CD4-positive, alpha-beta T cell treated with Interleukin-17A for 1 hour (primary cell): Measurements from ENCODE around the gene LAMC3.

ENCODE experiments used
- DNase-seq: peaks from one replicate; pipeline ENCODE4 v3.0.0-alpha.2; 2020

LAMC3 gene

DNA sequence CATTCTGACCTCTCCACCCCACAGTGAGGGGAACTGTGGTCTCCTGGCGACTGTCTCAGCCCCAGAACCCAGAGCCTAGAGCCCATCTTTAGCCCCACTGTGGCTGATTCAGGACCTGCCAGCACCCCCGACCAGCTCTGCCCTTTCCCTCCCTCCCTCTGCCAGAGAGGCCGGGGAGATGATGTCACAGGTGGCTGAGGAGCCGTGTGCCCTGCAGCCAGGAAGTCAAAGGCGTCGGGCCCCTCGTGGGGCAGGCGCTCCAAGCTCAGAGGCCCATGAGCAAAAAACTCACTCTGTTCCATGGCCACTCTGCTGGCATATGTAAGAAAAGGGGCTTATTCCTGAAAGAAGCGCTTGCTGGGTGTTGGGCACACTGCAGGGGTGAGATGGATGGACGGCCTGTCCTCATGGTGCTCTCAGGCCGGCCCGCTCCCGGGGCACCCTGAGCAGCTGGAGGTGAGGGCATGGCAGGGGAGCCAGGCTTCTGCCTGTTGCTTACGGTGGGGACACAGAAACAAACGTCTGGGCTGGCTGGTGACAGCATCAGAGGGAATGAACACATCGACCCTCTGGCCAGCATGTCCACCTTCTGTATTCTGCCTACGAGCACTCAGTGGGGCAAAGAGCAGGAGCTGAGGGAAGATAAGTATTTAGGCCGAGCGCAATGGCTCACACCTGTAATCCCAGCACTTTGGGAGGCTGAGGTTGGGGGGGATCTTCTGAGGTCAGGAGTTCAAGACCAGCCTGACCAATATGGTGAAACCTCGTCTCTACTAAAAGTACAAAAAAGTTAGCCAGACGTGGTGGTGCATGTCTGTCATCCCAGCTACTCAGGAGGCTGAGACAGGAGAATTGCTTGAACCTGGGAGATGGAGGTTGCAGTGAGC is 41.1 kb downstream of the LAMC3 start:
- DNase-seq = no peak

DNA sequence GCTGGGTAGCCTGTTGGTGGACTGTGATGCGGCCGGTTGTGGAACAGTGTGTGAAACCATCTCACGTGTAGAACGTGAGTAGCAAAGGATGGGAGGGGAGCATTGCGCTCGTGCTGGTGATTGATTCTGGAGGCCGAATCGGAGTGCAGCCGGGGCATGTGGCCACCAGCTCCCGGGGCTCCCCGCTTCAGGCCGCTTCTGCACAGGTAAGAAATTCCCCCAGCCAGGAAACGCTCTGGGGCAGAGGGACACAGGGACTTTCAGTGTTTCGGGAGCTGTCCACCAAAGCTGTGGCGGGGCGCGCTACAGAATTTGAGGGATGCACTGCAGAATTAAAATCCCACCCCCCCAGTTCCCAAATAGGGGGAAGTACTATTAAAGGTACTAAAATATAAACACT is 41.9 kb downstream of the LAMC3 start:
- no peak for DNase-seq

DNA sequence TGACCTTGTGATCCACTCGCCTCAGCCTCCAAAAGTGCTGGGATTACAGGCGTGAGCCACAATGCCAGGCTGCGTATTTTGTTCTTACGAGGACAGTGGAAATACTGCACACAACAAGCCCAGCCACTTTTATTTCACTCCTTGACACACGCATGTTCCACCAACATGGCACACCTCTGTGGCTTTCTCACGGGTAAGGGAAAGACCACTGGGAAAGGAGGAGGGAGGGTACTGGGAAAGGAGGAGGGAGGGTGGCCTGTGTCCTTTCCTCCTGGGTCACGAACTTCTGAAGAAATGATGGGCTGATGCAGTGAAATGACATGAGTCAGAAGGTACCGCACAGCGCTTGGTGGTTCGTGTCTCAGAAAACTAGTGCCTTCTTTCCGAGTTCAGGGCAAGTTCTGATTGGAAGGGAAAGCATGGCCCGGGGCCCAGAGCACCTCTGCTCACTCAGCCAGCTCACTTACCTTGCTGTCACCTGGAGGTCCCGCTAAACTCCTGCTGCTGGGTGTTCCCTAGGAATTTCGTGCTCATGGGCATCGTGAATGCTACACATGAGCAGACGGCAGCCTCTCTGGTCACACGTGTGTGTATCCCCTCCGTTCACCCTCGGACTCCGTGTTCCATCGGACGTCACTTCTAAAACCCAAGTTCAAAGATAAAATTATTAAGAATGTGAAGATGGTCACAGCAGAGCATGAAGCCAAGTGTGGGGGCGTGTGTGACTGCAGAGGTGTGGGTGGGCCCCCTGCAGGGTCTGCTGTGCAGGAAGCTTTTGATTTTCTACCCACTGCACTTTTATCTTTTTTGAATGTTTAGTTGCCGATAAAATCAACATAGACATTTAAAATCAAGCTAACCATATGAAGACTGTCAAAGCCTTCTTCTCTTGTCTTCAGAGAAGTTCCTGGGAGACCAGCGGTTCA is 42.9 kb downstream of the LAMC3 start:
- DNase-seq = no peak

DNA sequence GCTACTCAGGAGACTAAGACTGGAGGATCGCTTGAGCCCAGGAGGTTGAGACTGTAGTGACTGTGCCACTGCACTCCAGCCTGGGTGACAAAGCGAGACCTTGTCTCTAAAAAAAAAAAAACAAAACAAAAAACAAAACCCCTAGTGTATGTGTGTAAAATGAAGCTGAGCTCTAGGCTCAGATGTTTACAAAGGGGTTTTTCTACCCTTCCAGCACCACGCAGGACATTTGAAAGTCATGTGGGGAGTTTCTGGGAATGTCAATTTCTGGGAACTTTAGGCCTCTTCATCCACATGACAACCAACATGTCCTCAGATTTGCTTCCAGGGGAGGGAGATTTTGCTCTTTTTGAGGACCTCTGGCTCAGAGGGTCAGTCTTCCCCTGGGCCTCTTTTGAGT is 44.9 kb downstream of the LAMC3 start:
- no peak for DNase-seq

DNA sequence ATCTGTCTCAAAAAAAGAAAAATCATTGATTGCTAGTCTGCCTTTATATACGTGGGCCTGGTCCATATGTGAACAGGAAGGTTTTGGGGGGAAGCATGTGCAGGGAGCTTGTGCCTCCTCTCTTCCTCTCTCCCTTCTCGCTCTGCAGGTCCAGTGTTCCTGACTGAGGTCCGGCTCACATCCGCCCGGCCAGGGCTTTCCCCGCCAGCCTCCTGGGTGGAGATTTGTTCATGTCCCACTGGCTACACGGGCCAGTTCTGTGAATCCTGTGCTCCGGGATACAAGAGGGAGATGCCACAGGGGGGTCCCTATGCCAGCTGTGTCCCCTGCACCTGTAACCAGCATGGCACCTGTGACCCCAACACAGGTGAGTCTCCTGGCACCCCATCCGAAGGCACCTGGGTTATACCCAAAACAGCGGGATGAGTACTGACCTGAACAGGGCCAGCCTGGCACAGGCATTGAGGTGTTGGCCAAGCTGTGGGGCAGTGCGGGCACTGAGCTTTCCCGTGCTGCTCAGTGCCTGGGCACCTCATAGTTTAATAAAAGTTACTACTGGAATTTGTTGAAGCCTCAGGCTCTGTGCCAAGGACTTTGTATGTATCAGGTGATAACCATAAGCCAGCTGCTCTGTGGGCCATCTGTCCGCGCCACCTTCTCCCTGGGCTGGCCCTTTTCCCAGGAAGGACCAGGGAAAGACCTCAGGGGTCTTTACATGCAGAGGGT is 48.0 kb downstream of the LAMC3 start:
- no peak for DNase-seq

DNA sequence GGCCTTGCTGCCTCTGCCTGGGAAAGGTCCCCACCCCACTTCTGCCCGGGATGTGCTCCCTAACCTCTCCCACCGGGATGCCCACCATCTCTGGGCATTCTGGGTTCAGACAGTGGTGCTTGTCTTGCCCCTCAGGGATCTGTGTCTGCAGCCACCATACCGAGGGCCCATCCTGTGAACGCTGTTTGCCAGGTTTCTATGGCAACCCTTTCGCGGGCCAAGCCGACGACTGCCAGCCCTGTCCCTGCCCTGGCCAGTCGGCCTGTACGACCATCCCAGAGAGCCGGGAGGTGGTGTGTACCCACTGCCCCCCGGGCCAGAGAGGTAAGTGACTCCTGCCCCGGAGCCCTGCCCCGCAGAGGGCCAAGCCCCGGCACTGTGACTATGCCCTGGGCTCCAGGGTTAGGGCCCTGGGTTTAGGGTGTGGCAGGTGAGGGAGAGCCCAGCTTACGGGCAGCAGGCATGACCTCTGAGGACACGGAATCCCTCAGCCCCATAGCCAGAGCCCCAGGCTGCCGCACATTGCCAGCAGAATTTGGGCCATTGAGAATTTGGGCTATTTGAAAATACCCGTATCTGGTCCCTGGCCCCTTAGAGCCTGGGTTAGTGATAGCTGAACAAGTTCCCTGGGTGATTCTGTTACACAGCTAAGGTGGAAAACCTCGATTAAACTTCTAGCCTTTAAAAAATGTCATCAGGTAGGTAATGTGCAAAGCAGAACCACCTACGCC is 52.1 kb downstream of the LAMC3 start:
- DNase-seq = no peak

DNA sequence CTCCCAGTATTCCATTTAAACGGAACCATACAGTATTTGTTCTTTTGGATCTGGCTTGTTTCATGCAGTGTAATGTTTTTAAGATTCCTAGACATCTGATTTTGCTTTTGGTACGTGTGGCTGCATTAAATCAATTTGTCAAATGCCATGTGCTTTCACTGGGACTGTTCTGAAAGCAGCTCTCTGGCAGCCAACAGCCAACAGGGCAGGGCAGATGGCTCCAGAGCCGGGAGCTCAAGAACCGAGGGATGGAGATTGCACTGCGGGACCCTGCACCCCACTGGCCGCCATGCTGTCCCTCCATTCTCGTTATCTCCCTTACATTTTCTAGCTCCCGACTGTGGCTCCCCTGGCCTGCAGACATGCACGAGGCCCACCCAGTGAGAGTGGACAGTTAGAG is 54.0 kb downstream of the LAMC3 start:
- DNase-seq = no peak

DNA sequence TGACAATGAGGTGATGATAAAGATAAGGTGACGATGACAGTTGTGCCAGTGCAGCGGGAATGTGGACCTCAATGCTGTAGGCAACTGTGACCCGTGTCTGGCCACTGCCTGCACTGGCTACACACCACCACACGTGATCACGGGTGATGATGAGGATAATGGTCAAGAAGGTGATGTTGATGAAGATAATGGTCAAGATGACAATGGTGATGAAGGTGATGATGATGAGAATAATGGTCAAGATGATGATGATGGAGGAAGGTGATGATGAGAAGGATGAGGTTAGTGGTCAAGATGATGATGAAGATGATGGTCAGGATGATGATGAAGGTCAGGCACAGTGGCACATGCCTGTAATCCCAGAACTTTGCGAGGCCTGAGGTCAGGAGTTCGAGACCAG is 56.6 kb downstream of the LAMC3 start:
- no peak for DNase-seq

DNA sequence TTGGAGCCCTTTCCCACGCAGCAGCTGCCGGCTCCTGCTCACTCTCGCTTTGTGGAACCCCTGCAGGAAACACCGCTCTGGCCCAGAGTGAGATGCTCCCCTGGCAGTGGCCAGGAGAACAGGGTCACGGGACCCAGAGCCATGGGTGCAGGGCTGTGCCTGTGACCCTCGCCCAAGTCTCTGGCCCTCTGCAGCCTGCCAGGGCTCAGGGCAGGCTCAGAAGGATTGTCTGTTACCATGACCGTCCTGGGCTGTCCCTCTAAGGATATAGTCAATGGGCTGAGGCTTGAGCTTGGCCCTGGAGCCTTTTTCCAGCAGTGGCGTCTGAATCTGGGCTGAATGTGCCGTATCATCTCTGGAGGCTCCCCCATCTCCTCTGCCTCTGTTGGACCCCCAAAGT is 58.7 kb downstream of the LAMC3 start:
- DNase-seq = no peak

DNA sequence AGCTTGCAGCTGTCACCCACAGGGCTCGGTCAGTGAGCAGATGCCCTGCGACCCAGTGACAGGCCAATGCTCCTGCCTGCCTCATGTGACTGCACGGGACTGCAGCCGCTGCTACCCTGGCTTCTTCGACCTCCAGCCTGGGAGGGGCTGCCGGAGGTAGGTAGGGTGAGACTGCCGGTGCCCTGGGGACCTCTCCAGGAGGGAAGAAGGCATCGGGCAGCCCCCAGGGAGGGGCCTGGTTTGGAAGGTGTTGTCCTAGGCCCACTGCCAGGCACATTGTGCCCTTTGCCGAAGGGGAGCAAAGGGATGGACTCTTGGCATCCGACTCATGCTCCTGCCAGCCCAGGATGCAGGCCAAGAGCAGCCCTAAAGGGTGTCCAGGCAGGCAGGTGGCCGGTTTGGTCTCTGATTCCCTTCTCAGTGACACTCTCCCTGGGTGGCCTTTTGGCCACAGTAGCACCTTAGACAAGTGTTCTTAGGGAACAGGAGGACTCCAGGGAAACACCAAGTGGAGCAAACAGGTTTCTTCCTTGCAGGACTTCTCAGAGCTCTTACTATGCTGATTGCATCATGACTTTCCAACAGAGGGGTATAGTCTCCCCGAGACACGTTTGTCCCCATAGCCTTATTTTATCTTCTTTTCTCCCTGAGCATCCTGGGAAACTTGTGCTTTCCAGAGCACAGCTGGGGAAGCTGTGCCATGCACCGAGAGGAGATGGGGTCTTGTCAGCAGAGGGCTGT is 59.3 kb downstream of the LAMC3 start:
- DNase-seq = no peak

DNA sequence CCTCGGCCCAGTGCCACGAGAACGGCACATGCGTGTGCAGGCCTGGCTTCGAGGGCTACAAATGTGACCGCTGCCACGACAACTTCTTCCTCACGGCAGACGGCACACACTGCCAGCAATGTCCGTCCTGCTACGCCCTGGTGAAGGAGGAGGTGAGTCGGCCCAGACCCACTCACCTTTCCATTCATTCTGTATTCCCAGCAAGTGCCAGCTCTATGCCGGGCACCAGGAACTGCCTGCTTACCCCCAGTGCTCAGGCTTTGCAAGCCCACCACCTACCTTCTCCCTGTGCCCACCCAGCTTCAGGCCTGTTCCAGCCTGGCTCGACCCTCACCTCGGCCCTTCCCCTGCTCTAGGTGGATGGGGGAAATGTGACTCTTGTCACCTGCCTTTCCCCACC is 60.7 kb downstream of the LAMC3 start:
- no peak for DNase-seq

DNA sequence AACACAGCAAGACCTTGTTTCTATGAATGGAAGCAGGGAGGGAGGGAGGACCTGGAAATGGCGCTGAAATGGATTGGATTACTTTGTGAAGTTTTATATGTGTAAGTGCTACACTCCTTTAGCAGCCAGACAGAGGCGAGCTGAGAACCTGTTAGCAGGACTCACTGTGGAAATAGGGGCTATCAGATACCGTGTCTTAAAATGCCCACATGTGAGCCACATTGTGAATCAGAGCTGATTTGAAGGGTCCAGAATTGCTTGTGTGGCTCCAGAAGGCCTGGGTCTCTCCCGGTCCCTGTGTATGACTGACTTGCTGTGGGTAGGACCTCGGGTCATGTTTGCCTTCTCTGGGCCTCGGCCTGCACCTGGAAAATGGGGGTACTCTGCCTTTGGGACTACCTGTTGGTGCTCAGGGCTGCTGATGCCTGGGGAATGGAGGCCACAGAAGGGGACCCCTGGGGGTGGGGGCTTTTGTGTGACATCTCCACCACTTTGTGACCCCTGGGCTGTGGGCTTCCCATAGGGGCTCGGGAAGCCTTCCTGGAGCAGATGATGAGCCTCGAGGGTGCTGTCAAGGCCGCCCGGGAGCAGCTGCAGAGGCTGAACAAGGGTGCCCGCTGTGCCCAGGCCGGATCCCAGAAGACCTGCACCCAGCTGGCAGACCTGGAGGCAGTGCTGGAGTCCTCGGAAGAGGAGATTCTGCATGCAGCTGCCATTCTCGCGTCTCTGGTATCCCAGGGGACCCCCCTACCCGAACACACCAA is 63.3 kb downstream of the LAMC3 start:
- DNase-seq = no peak

DNA sequence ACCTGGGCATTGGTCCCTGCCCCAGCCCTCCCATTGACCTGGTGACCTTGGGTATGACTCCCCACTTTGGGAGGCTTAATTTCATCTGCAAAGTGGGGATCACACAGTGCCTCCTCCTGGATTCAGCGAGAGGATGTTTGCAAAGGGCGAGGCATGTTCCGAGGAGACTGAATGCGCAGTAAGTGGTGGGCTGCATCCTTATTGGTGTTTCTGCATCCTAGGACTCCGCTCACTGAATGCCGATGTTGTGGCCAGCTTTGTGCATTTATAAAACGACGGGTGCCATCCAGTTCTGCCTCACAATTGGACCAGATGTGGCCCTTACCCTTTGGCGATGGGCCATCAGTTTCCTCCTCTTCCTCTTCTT is 63.9 kb downstream of the LAMC3 start:
- DNase-seq = no peak

DNA sequence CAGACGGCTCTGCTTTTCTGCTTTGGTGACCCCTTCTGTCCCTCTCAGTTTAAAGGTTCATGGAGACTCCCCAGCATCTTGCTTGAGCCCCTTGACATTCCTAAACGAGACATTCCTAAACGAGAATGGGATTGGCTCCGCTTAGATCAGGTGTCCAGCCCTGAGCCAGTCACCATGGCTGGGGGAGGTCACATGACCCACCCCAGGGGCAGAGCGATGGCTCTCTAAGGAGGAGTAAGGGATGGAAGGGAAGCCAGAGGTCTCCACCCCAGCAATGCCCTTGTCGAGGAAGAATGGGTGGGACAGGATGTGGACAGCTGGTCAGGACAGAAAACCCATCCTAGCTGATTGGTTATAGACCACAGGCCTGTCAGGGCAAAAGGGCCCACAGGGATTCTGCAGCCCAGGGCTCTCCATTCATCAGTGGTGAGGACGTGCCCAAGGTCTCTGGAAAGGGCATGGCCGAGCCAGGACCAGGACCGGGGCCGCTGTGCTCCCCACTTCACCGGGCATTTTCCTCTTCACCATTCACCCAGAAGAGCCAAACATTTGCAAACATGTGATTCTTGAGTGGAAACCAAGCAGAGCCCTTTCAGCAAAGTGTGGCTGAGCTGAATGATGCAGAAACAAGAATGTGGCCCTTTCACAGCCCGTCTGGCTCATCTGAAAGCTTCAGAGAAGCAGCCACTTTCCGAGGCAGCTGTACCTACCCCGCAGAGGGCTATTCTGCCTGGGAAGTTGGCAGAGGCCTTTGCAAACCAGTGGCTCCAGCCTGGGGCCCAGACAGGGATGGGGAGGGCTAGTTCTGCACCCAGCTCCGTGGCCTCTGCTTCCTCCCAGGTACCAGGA is 67.6 kb downstream of the LAMC3 start:
- DNase-seq = no peak

DNA sequence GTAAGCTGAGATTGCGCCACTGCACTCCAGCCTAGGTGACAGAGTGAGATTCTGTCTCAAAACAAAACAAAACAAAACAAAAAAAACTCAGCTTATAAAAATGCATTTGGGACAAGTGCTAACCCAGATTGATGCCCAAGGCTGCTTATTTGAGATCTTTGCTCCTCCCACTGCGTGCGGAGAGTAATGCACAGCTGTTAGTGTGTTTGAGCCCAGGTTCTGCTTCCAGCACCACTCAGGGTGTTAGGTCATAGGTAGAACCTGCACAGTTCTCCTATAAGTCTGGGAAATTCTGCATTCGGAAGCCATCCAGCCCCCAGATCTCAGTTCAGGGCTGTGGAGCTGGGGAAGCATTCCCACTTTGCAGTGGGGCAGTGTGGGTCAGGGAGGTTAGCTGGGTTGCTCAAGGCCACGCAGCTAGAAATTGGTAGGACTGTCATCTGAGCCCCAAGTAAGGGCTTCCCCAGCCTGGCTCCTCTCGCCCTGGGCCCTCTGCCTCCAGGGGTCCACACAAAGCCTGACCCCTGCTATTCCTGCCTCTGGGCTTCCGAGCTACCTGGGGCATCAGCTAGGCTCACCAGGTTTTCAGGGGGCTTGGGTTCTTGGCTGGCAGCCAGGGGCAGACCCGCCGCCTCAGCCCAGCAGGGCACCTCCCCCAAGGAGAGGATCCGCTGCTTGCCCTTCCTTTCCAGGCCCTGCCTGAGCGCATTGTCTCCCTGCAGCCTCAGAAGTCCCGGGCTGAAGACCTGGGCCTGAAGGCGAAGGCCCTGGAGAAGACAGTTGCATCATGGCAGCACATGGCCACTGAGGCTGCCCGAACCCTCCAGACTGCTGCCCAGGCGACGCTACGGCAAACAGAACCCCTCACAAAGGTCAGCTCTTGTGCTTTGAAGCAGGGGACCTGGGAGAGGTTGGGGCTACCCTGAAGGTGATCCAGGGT is 69.7 kb downstream of the LAMC3 start:
- DNase-seq = no peak

DNA sequence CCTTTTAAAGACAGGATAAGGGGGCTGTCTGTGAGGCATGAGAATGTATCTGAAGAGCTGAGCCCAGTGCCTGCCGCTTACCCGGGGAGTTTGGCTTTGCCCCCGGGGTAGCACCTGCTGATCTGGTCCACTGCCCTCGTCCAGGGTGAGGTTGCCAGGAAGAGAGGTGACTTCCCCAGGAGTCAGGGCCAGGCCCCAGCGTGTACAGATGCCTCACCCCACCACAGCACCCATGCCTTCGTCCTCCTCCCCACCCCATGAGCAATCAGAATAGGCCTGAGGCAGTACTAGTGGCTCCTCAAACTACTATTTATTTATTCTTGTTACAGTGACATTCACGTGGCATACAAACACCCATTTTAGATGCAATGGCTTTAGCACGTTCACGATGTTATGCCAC is 71.6 kb downstream of the LAMC3 start:
- no peak for DNase-seq

DNA sequence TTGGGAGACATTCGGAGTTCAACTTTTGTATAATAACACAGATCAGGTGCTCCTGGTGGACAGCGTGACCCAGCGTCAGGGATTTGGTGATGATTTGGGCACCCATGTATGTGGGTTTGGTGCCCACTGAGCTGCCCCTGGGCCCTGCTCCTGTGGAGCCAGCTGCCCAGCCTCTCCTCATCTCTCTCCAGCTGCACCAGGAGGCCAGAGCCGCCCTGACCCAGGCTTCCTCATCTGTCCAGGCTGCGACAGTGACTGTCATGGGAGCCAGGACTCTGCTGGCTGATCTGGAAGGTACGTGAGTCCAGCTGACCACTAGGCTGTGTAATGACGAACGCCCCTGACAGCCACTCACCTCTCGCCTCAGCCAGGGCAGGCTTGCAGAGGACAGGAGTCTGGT is 72.9 kb downstream of the LAMC3 start:
- DNase-seq = no peak

DNA sequence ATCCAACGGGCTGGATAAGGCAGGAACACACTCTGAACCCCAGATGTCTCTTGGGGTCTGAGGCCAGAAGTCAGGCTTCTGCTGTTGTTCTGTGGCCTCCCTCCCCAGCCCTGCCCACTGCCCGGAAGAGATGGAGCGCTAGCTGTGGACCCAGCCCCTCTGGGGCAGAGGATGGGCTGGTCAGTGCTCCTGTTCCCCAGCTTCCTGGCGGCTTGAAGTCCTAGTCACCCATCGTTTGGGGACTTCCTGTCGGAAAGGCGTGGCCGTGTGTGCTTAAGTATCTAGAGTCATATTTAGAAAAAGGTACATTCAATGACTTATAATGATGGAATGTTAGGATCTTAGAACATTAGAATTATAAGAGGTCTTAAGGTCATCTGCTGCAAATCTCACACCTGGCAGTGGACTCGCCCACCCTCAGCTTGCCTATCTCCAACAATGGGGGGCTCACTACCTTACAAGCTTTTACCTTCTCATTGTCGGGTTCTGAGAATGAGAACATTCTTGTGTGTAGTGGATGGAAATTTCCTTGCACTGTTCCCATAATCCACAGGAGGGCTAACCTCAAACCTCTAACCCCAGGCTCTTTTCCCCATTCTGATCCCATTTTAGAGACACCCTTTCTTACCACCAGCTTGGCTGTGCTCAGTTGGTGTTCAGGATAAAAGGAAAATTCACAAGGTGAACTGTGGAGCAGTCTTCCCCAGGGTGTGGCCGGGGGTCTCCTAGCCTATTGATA is 74.0 kb downstream of the LAMC3 start:
- no peak for DNase-seq
